Prostate gland (tissue), 2 donors: ENCODE results near the gene BPIFB2. TPM values are rescaled to one million over a fixed set of nuclear protein-coding genes. Genes with fewer than 3 reads are reported as not detected.

ENCODE experiments used
- DNase-seq: peaks from one replicate; pipeline ENCODE4 v3.0.0-alpha.2; 2019; ENCODE audit warnings: low spot score
- H3K27ac ChIP-seq, 2 donors: fragments of 200-600 bp; sonication (generic); 2 replicates each; pipeline ENCODE4 v1.5.1; 2017 to 2019
- H3K27me3 ChIP-seq: fragments of 200-600 bp; sonication (generic); replicated peaks from 2 replicates; pipeline ENCODE4 v1.5.1; 2019; ENCODE audit not compliant: insufficient read depth
- H3K36me3 ChIP-seq, 2 donors: fragments of 200-600 bp; sonication (generic); 1 replicate in 1 of 2; 2 replicates in 1 of 2; pipeline versions ENCODE4 v1.5.1 to v1.8.1; 2017 to 2019
- H3K4me1 ChIP-seq: fragments of 200-600 bp; sonication (generic); replicated peaks from 2 replicates; pipeline ENCODE4 v1.5.1; 2019
- H3K4me3 ChIP-seq, 2 donors: fragments of 200-600 bp; sonication (generic); 2 replicates each; pipeline ENCODE4 v1.5.1; 2017 to 2019
- H3K9me3 ChIP-seq: fragments of 200-600 bp; sonication (generic); 2 replicates; pipeline ENCODE4 v1.5.1; 2017
- POLR2A ChIP-seq: fragments of 450-650 bp; IDR thresholded peaks from one replicate; pipeline ENCODE4 v1.6.1; 2016; ENCODE audit warnings: antibody characterized with exemption, mild to moderate bottlenecking
- POLR2AphosphoS5 ChIP-seq: sonication (generic); formaldehyde crosslinking; IDR thresholded peaks from one replicate; pipeline ENCODE4 v1.6.1; 2017; ENCODE audit warnings: antibody characterized with exemption
- WGBS: methylation state at CpG from one replicate; pipeline ENCODE4 v1.1.5; 2018; 5-methylcytosine and 5-hydroxymethylcytosine counted together
- intact Hi-C: fragments of 100-400 bp; cut with DNase I; formaldehyde crosslinking; loops from one replicate; pipeline ENCODE4 v1.14.2; 2022
- total RNA-seq, 2 donors: library from RNA; depleted of rRNA; stranded (reverse); fragments of >200 nt; gene quantifications; one replicate each; pipeline ENCODE4 v1.1.0, GENCODE V29; 2016
- TF ChIP-seq, protein P1 (sequence below), 4 experiments: fragments of 200-600 bp in 2 of 4; fragments of 450-650 bp in 2 of 4; sonication (generic) in 2 of 4; IDR thresholded peaks; 1 replicate in 3 of 4; 2 replicates in 1 of 4; pipeline ENCODE4 v1.5.1; 2016 to 2019; ENCODE audit warnings: antibody characterized with exemption in 4 of 4, mild to moderate bottlenecking in 2 of 4, moderate library complexity in 2 of 4

Gene BPIFB2
- total RNA-seq, 2 donors from 2014 or later, result 5.1 TPM; not detected in 1

DNA sequence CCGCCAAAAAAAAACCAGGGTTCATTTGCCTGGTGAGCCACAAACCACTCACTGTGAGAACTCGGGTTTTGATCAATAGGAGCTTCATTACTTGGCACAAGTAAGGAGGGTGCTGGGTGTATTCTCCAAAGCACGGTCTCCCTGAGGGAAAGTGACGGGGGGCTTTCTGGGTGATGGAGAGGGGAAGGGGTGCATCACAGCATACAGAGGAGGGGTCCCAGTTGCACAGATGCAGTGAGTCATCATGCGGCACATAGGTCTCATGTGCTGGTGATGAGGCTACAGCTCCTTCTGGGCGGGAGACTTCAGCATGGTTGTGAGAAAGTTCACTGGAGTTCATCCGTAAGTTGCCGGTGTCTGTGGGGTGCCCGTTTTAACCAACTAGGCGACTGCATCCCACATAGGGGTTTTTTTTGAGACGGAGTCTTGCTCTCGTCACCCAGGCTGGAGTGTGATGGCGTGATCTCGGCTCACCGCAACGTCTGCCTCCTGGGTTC lies 39.5 kb upstream of the BPIFB2 start:
- 91% methylated on average over 16 of the region's 16 CpGs for WGBS
- no peak for TF ChIP-seq POLR2AphosphoS5
- TF ChIP-seq, protein P1, sequence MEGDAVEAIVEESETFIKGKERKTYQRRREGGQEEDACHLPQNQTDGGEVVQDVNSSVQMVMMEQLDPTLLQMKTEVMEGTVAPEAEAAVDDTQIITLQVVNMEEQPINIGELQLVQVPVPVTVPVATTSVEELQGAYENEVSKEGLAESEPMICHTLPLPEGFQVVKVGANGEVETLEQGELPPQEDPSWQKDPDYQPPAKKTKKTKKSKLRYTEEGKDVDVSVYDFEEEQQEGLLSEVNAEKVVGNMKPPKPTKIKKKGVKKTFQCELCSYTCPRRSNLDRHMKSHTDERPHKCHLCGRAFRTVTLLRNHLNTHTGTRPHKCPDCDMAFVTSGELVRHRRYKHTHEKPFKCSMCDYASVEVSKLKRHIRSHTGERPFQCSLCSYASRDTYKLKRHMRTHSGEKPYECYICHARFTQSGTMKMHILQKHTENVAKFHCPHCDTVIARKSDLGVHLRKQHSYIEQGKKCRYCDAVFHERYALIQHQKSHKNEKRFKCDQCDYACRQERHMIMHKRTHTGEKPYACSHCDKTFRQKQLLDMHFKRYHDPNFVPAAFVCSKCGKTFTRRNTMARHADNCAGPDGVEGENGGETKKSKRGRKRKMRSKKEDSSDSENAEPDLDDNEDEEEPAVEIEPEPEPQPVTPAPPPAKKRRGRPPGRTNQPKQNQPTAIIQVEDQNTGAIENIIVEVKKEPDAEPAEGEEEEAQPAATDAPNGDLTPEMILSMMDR (IDR thresholded peaks at IDR 0.05), result no peak
- no peak for TF ChIP-seq POLR2A
- H3K27ac ChIP-seq, result no peak overlapping the region

DNA sequence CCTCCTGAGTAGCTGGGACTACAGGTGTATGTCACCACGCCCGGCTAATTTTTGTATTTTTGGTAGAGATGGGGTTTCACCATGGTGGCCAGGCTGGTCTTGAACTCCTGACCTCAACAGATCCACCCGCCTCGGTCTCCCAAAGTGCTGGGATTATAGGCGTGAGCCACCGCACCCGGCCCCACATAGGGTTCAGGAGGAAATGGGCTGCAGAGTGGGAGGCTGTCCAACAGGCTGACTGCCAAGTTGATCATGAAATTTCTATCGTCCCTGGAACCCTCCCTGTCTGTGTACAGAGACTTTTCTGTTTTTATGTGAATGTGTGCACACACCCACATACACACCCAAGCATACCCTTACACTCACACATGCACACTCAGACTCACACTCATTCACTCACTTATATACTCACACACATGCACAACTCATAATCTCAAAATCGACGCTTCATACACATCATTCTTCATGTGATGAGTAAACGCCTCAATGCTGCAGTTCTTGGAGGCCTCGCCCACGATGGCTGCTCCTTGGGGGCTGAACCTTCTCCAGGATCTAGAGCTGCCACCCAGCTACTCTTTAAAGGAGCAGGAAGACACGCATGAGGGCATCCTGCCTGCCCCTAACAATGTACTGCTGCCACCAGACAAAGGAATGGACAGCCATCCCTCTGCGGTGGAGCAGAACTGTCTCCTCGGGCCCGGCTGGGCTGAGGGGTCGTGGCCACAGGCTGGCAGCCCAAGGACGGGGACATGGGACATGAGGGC lies 38.8 kb upstream of the BPIFB2 start:
- H3K4me1 ChIP-seq, result no peaks in the 10 kb centered on the region
- H3K9me3 ChIP-seq, result no peaks in the 10 kb centered on the region
- 59% methylated on average over 16 of the region's 19 CpGs for WGBS
- no peak overlapping the region for H3K27ac ChIP-seq
- intact Hi-C loops, result no loop called here
- no peaks in the 10 kb centered on the region for H3K27me3 ChIP-seq
- H3K36me3 ChIP-seq, result no peaks in the 10 kb centered on the region
- no peak for DNase-seq
- TF ChIP-seq POLR2AphosphoS5 (no peak), POLR2A (no peak)
- TF ChIP-seq, protein P1 (IDR thresholded peaks at IDR 0.05), result no peak
- no peak overlapping the region for H3K4me3 ChIP-seq

More for the DNA sequence above, 39.5 kb upstream of the BPIFB2 start:
- intact Hi-C loops, result no loop called here
- no peak for DNase-seq
- Histone ChIP-seq H3K4me1 (no peaks in the 10 kb centered on the region), H3K36me3 (no peaks in the 10 kb centered on the region), H3K9me3 (no peaks in the 10 kb centered on the region), H3K4me3 (no peak overlapping the region), H3K27me3 (no peaks in the 10 kb centered on the region)

DNA sequence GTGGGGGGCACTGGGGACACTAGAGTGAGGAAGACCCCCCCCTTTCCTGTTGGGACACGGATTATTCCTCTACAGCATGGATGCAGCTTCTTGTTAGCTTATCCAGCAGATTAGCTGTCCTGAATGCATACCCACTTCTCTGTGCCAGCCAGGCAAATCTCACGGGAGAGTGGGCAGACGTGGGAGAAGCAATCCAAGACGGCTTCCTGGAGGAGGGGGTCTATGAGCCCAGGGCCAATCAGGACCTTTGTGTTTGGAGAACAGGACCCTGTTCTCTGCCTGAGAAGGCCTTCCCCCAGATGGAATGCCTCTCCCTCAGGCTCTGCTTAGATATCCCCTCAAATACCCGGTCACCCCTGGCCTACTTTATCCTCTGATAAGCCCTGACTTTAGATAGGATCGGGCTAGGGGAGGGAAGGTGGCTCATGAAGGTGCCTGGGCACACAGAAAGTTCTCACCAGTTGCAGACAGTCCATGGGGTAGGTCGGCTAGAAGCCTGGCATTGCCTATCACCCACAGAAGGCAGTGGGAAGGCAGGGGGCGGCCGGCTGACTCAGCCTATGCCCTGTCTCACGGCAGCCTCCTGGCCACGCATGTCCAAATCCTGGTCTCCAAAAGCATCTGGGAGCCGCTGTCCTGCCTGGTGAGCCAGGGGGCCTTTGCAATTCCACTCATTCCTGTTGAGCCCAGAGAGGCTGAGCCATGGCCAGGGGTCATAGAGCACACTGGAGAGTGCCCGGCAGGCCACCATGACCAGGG lies 38.0 kb upstream of the BPIFB2 start:
- DNase-seq, result no peak
- Histone ChIP-seq H3K4me1 (no peaks in the 10 kb centered on the region), H3K4me3 (no peak overlapping the region), H3K36me3 (no peaks in the 10 kb centered on the region), H3K9me3 (no peaks in the 10 kb centered on the region), H3K27ac (no peak overlapping the region), H3K27me3 (no peaks in the 10 kb centered on the region)
- intact Hi-C loops, result no loop called here
- TF ChIP-seq POLR2AphosphoS5, result no peak
- no peak for TF ChIP-seq POLR2A
- TF ChIP-seq, protein P1 (IDR thresholded peaks at IDR 0.05), result no peak
- WGBS, result 93% methylated on average over 13 of the region's 13 CpGs

DNA sequence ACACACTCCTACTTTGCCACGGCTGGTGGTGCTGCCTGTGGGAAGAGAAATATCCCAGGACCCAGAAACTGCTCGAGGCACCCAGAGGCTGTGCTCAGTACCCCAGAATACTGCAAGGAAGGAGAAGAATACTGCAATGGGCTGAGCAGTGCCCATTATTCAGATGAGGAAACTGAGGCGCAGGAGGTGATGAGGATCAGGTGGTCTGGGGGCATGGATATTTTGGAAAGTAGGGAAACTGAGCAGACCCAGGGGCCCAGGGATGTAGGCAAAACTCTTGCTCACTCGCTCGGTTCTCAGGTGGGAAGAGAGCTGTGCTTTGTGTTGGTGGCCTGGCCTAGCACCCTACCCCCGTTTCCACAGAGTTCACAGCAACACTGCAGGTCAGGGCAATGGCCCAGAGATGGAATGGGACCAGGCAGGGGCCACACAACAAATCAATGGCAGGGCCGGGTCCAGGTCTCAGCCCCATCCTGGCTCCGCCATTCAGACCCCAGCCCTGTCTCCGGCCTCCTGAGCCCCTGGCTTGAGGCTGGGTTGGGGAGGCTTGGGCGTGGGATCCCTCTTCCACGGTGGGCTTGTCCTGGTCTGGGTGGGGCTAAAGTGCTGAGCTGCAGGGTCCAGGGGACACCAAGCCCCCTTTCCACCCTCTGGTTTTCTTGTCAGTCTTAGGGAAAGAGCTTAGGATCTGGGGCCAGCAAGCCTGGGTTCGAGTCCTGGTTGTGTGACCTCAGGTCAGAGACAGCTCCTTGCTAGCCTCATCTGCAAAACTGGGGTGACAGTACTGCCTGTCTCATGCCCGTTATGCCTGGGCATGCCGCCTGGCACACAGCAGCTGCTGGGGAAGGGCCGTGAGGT lies 37.2 kb upstream of the BPIFB2 start:
- no peak for DNase-seq
- no peaks in the 10 kb centered on the region for H3K27me3 ChIP-seq
- H3K4me1 ChIP-seq, result no peaks in the 10 kb centered on the region
- no peak overlapping the region for H3K4me3 ChIP-seq
- H3K27ac ChIP-seq, result no peak overlapping the region
- H3K9me3 ChIP-seq, result no peaks in the 10 kb centered on the region
- no peak for TF ChIP-seq POLR2A
- TF ChIP-seq, protein P1 (IDR thresholded peaks at IDR 0.05), result no peak
- TF ChIP-seq POLR2AphosphoS5, result no peak
- intact Hi-C loops, result no loop called here
- WGBS, result 91% methylated on average over 14 of the region's 15 CpGs
- H3K36me3 ChIP-seq, result no peaks in the 10 kb centered on the region
